ENCODE measurements around the gene SLC16A11. TPM values are rescaled to one million over a fixed set of nuclear protein-coding genes. Genes with fewer than 3 reads are reported as not detected.
"Not testable (repeated sequence)": the region's sequence is repeated elsewhere in the genome, so short reads cannot be mapped to it uniquely, and the experiment has no call there.

The SLC16A11 gene
- total RNA-seq, 1 experiment from 2014 or later = not detected

DNA sequence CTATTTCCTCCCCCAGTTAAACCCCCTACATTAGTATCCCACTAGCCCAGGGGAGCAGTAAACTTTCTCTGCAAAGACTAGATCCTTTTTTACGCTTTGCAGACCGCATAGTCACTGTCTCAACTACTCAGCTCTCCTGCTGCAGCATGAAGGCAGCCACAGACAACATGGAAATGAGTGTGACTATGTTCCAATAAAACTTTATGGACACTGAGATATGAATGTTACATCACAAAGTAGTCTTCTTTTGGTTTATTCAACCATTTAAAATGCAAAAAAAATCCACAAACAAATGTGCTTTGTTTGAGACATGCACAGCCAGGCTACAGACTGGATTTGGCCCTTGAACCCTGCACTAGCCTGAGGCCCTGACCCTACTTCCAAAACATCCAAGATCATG is 33.4 kb downstream of the SLC16A11 start:
- DNase-seq (ENCODE audit: low read depth) = no peak

DNA sequence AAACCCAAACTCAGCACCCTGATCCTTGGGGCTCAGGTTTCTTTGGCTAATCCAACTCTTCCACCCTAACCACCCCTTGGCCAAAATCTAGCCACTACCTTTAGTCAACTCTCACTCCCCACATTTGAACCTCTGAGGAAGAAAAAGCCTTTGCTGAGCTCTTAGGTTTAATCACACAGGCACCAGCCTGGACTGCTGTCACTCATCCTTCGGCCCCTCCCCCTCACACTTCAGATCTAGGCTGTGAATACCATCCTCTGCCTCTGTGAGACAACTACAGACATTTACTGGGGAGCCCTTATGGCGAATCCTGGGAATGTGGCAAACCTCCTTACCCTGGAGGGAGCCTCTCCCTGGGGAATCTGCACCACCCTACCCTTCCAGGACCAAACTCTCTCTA is 36.7 kb downstream of the SLC16A11 start:
- DNase-seq (ENCODE audit: low read depth) = no peak

DNA sequence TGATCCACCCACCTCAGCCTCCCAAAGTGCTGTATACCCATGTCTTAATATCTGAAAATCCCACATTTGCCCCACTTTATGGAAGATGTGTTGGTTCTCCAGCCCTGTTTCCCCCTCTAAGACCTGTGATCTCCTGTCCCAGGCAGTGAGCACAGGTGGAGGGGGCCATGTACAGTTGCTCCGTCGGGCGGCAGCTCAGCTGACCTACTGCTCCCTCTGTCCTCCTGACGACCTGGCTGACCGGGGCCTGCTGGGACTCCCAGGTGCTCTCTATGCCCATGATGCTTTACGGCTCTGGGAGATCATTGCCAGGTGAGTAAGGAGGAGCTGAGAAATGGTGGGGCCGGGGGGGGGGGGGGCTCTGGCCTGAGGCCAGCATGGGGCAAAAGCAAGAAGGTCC is 38.2 kb downstream of the SLC16A11 start:
- DNase-seq (ENCODE audit: low read depth) = no peak

DNA sequence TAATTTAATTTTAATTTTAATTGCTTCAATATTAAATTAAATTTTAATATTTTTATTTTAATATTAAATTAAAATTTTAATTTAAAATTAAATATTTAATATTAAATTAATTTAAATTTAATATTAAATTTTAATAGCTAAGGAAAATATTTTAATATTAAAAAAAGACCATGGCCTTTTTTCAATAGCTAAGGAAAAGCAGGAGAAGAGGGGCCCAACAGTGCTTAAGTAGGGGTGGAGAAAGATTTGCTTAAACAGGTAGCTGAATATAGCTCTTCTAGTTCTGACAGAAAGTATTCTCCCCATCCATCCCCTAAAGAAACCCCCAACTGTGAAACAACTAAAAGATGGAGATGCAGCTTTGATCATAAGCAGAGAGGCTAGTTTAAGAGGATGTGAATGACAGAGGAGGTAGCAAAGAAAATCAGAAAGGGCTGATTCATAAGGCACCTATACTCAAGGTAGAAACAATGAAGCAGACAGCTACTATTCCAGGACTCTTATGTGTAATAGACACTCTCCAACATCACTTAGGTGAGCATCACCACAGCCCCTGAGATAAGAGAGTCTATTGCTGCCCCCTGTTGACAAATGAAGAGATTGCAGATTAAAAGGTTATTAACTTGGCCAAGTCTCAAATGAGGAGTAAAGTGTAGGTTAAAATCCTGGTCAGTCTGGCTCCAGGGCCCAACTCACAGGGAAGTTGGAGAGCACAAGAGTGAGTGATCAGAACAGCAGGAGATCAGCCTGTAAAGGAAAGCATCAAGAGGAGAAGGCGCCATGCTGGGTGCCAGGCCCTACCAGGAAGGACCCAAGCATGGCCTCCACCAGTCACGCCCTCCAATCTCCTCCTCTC is 39.3 kb downstream of the SLC16A11 start:
- peak; percentile 54 for DNase-seq (ENCODE audit: low read depth)

DNA sequence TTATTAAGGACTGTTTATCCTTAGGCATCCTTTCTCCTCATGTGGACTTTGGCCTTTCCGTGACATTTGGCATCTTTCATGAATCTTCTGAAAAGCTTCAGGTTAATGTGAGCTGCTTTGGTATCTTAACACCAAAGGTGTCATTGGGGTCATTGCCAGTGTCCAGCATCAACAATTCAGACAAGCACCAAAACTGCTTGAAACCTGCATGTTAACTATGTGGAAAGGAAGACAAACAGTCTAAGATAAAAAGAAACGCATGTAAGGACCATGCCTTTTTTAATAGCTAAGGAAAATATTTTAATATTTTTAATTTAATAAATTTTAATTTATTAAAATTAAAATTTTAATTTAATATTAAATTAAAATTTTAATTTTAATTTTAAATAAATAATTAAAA is 40.1 kb downstream of the SLC16A11 start:
- DNase-seq (ENCODE audit: low read depth) = no peak

DNA sequence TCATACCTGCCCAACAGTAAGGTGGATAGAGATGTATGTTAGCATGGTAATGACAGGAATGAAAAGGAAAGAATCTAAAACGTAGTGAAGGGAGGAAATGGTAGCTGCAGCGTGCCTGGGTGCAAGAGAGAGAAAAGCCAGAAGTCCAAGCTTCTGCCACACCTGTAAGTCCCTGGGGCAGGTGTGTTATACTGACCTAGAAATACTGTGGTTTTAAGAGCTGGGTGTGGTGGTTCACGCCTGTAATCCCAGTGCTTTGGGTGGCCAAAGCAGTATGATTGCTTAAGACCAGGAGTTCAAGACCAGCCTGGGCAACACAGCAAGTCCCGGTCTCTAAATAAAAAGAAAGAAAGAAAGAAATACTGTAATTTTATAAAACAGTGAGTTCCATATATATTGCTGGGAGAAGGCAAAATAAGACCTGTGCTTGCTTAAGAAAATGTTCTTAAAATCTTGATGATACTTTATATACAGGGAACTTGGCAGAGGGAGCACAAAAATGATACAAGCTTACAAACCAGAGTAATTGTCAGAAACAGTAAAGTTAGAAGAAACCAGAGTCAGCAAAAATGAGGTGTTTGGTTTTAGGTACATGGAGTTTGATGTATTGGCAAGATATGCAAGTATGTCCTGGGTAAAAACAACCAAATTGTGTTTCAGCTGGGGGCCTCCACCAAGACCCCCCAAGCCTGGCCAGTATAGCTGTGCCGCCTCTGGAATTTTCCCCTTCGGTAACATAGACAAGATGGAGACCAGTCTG is 41.4 kb downstream of the SLC16A11 start:
- no peak for DNase-seq (ENCODE audit: low read depth)

DNA sequence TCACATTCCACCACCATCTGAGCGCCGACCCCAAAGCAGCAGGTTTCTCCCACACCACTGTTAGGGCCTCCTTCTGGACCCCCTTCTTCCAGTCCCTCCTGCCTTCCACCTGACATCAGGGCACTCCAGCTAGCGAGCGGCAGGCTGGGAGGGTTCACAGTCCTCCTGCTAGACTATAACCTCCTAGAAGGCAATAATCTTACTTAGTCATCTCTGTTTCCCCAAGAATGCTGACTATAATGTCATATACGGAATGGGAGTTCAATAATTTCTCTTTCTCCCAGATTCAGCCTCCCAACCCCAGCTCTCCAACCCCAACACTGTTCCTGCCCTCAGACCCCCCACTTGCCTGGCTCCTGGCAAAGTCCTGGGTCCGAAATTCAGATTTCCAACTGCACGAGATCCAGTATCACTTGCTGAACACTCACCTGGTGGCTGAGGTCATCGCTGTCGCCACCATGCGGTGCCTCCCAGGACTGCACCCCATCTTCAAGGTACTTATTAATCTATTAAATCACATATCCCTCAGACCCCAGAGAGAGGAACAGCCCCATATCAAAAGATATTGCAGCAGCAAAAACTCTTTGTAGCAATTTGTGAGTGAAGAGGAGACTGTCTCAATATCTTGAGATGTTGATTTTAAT is 42.5 kb downstream of the SLC16A11 start:
- DNase-seq (ENCODE audit: low read depth) = peak; percentile 54

DNA sequence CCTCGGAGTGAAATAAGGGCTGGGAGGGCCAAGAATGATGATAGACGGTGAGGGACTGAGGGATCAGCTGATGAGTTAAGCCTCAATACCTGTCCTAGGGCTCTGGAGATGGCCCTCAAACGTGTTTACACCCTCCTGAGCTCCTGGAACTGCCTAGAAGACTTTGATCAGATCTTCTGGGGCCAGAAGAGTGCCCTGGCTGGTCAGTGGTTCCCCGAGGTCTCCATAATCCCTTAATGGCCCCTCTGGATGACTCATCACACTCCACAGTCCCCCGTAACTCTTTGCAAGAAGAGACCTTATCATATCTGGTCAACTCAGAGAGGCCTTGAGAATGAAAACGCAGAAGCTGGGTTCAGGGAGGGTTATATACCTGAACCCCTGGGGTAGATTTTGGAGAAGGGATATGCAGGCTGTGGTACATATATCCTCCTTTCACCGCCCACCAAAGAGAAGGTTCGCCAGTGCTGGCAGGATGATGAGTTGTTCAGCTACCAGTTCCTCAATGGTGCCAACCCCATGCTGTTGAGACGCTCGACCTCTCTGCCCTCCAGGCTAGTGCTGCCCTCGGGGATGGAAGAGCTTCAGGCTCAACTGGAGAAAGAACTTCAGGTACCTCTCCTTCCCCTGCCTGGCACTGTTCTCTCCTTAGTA is 44.9 kb downstream of the SLC16A11 start:
- DNase-seq (ENCODE audit: low read depth) = no peak

DNA sequence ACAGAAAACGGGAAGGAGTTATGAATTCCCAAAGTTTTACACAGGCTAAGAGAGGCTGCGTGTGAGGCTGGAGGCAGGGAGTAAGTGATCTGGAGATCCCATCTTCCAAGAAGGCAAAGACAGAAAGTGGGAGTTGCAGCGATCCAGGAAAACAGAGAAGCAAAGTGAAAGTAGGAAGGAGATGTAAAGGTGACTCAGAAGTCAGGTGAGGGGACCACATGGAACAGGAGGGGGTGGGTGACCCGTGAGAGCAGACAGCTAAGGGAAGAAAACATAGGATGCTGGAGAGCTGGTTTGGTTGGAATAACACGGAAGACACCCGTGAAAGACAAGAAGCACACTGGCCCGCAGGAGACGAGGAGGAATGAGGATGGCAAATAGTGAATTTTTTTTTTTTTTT is 46.7 kb downstream of the SLC16A11 start:
- DNase-seq (ENCODE audit: low read depth) = no peak

DNA sequence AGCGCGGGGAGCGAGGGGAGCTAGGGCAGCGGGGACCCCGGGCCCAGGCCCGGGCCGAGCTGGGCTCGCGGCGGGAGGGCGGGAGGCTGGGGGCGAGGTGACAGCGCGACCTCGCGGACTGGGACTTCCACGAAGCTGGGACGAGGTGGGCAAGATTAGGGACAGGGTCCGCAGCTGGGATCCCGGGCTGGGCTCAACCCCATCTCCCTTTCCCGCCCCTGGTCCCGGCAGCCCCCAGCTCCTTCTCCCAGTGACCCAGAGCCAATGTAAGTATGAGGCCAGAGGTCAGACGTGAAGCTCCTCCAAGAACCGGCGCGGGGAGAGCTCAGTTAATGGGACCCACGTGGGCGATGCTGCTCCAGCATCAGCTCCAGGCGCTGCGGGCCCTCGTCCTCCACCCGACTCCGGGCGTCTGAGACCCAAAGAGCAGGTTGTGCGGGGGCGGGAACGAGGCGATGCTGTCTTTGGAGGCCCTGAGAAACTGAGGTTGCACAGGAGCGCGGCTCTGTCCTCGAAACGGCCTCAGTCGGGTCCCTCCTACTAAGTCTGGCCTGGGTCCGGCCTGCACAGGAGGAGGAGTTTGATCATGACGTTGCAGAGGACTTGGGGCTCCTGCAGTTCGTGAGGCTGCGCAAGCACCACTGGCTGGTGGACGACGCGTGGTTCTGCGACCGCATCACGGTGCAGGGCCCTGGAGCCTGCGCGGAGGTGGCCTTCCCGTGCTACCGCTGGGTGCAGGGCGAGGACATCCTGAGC is 47.5 kb downstream of the SLC16A11 start:
- DNase-seq (ENCODE audit: low read depth) = no peak

DNA sequence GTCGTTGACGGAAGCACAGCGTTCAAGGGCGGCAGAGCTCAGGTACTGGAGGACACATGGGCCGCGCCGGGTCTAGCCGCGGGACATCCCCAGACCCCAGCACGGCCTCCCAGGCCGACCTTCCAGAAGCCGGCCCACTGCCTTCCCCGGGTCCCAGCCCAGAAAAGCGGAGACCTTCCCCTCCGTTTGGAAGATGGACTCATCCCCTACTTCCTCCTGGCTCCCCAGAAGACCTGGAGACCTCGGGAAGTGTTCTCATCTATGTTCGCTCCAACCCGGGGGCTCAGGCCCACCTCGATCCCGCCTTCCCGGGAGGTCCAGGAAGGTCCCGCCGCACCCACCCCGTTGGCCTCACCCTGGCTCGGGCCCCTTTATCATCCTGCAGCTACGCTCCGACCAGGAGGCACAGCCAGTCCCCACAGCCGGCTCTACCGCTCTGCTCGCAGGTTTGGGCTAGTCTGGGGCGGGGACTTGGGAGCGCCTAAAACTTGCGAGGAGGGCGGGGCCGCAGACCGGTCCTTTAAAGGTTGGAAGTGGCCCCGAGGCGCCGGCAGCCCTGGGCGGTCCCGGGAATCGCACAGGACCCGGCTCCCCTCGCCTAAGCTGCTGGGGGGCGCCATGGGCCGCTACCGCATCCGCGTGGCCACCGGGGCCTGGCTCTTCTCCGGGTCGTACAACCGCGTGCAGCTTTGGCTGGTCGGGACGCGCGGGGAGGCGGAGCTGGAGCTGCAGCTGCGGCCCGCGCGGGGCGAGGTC is 48.2 kb downstream of the SLC16A11 start, which contains the start of gene ALOX12:
ALOX12 (plus strand) TSS at position 550 of the 756 bp plus-strand sequence; CDS start at position 619, 69 bp downstream.
- DNase-seq (ENCODE audit: low read depth) = no peak

DNA sequence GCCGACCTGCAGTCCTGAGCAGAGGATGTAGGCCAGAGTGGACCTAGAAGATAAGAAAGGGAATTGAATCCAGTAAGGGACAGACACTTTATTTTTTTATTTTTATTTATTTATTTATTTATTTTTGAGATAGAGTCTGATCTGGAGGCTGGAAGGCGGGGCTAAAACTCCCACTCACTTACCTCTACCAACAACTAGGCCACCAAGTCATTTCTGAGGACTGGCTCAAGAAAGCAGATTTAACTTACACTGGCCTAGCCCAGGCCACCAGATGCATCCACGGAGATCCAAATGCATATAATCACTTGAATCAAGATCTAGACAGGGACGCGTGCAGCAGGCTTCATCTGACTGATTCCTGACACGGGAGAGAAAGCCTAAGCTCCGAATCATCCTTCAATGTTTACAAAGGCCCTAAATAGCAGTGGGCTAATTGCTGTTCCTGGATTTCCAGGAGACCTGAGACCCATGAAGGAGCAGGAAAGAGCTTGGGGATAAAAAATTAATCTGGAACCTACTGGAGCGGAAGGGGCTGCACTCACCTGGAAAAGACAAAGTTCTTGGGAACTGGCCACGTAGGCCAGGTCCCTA is 49.1 kb downstream of the SLC16A11 start:
- no peak for DNase-seq (ENCODE audit: low read depth)

DNA sequence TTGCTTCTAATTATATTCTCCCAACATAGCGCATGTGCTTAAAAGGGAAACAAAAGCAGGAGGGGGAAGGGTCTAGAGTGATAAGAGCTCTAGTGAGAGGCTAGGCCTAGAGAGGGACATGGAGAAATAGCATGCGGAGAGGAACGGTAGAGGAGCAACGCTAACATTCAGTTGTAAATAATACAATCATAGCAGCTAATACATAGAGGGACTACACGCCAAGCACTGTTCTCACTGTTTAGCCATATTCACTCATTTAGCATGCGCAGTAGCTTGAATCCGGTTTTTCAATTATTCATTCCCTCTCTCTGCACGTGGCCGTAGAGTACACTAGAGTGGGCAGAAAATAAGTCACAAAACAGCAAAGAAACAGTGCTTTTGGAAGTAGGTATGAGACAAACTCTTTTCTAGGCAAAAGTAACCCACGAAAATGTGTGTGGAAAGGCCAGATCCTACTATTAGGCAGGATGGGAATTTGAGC is 49.7 kb downstream of the SLC16A11 start:
- no peak for DNase-seq (ENCODE audit: low read depth)

DNA sequence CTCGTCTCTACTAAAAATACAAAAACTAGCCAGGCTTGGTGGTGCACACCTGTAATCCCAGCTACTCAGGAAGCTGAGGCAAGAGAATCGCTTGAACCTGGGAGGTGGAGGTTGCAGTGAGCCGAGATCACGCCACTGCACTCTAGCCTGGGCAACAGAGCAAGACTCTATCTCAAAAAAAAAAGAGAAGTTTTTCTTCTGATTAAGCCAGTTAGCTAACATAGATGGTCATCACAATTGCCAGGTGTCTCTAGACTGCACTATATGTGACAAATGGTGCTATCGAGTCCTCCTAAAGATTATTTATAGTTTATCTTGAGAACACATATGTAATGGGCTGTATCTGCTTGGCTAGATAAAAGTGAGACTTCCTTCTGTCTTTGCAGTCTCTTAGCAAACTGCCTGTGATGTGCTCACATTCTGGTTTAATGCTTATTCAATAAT is 50.3 kb downstream of the SLC16A11 start:
- DNase-seq (ENCODE audit: low read depth) = not testable (repeated sequence)

Other genes with a start within 250 kb of the SLC16A11 start
- gene TEKT1, start 212.4 kb downstream of the SLC16A11 start, total RNA-seq (2014; rRNA removed; shearing (Covaris generic)) = not detected in 2 replicates
- gene ALOX12, start 48.0 kb downstream of the SLC16A11 start, total RNA-seq (2014; rRNA removed; shearing (Covaris generic)) = not detected in 2 replicates
- 72.7 and 82.3 TPM in 2 replicates for gene RNASEK, start 31.5 kb downstream of the SLC16A11 start, total RNA-seq (2014; rRNA removed; shearing (Covaris generic))
- gene BCL6B, start 21.0 kb downstream of the SLC16A11 start, total RNA-seq (2014; rRNA removed; shearing (Covaris generic)) = not detected in 2 replicates
- gene SLC16A13, start 8.1 kb downstream of the SLC16A11 start, total RNA-seq (2014; rRNA removed; shearing (Covaris generic)) = 0.34 TPM in 1 of 2 replicates, not detected in the other
- gene CLEC10A, start 36.2 kb upstream of the SLC16A11 start, total RNA-seq (2014; rRNA removed; shearing (Covaris generic)) = not detected in 2 replicates
- gene ASGR2, start 70.7 kb upstream of the SLC16A11 start, total RNA-seq (2014; rRNA removed; shearing (Covaris generic)) = not detected in 2 replicates
- 0.29 and 1.2 TPM in 2 replicates for gene ASGR1, start 135.3 kb upstream of the SLC16A11 start, total RNA-seq (2014; rRNA removed; shearing (Covaris generic))
- gene DLG4, start 175.7 kb upstream of the SLC16A11 start, total RNA-seq (2014; rRNA removed; shearing (Covaris generic)) = 3.1 and 4.4 TPM in 2 replicates
- 306 and 420 TPM in 2 replicates for gene ACADVL, start 175.8 kb upstream of the SLC16A11 start, total RNA-seq (2014; rRNA removed; shearing (Covaris generic))
- 22.2 and 42.7 TPM in 2 replicates for gene DVL2, start 190.4 kb upstream of the SLC16A11 start, total RNA-seq (2014; rRNA removed; shearing (Covaris generic))
- gene PHF23, start 195.4 kb upstream of the SLC16A11 start, total RNA-seq (2014; rRNA removed; shearing (Covaris generic)) = 44.5 and 54.8 TPM in 2 replicates
- gene GABARAP, start 198.4 kb upstream of the SLC16A11 start, total RNA-seq (2014; rRNA removed; shearing (Covaris generic)) = 108 and 113 TPM in 2 replicates
- 25.5 and 27.6 TPM in 2 replicates for gene CTDNEP1, start 207.6 kb upstream of the SLC16A11 start, total RNA-seq (2014; rRNA removed; shearing (Covaris generic))
- gene ELP5, start 208.1 kb upstream of the SLC16A11 start, total RNA-seq (2014; rRNA removed; shearing (Covaris generic)) = 34.9 and 50.3 TPM in 2 replicates
- not detected in 2 replicates for gene CLDN7, start 218.4 kb upstream of the SLC16A11 start, total RNA-seq (2014; rRNA removed; shearing (Covaris generic))
- 0.06 TPM in 1 of 2 replicates, not detected in the other for gene SLC2A4, start 237.6 kb upstream of the SLC16A11 start, total RNA-seq (2014; rRNA removed; shearing (Covaris generic))

All from Daoy (cell line).